Stimulated activated CD4-positive, alpha-beta T cell treated with anti-CD3 and anti-CD28 coated beads, Interleukin-4, amount 100 ng/mL, for 24 hours (primary cell): ENCODE data around the gene CIAO2B.

Source experiments
- DNase-seq: peaks from one replicate; pipeline ENCODE4 v3.0.0-alpha.2; 2020

CIAO2B gene

GRCh38 chr16:66919569-66920298 is 14.5 kb downstream of the CIAO2B start:
- no peak for DNase-seq

DNA sequence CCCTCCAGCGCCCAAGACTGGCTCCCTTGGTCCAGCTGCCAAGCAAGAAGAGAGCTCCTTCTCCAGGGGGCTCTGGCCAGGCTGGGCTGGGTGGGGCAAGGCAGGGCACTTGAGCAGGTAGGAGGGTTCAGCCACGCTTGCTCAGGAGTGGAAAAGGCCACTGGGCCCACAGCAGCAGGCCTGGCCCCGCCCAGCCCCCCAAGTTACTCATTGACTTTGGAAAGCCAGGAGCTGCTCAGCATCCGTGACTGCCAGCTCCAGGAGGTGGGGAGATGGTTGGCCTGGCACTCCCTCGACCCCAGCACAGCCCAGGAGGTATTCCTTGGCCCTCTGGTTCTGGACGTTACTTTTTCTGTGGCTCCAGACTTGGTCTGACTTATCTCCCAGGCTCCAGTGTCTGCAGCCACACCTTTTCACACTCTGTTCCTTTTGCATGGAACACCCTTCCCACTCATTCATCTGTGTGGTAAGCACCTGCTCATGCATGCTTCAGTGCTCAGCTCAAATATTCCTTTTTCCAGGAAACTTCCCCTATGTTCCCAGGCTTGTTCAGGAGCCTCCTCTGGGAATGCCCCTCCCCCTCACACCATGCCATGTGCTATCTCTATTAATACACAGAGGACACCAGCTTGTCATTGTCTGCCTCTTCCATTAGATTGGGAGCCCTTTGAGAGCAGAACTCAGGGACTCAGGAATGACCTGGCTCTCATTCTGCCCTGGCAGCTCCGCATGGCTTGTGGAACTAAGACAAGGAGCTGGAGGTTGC is 15.2 kb downstream of the CIAO2B start, which contains the start of gene CDH16:
Gene CDH16 (minus strand): TSS at position 83 of the 766 bp plus-strand sequence. CDS start 820 bp downstream, outside the sequence.
- no peak for DNase-seq

DNA sequence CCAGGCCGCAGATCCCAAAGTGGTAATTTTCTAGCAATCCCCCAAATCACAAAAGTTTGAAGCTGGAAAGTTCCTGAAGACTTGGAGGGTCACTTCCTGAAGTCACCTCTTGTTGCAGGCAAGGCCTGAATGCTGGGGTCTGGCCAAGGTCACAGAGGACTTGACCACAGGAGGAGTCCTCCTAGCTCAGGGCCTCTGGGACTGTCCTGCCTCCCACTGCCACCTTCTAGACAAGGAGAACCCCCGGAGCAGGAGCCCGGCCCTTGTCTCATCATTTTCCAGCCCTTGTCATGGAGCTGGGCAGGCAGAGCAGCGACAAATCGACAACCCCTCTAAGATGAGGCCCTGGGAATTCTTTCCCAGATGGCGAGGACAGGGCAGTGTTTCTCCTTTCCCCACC is 15.8 kb downstream of the CIAO2B start:
- DNase-seq = no peak

DNA sequence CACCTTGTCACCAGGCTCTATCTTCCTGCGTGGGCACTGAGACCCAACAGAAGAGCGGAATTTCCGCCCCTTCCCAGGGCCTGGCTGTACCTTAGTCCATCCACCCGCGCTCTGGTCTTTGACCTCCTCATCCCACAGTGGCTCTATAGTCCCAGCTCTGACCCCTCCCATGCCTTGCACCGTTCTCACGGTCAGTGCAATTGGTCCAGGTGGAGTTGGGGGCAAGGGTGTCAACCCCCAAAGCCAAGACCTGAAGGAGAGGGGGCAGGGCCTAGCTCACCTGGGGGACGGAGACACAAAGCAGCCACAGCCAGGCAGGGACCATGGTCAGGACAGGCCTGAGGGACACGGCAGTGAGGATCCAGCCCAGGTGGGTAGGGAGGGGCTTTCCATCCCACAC is 16.5 kb downstream of the CIAO2B start:
- DNase-seq = no peak

- DNase-seq = no peak
Measured at GRCh38 chr16:66916518-66916917, 17.7 kb downstream of the CIAO2B start.

- no peak for DNase-seq
Measured at GRCh38 chr16:66915041-66915440, 19.2 kb downstream of the CIAO2B start.

GRCh38 chr16:66914541-66914940 is 19.7 kb downstream of the CIAO2B start:
- no peak for DNase-seq

- DNase-seq = no peak
Measured at GRCh38 chr16:66913711-66914110, 20.5 kb downstream of the CIAO2B start.

- no peak for DNase-seq
Measured at GRCh38 chr16:66913081-66913480, 21.1 kb downstream of the CIAO2B start.

DNA sequence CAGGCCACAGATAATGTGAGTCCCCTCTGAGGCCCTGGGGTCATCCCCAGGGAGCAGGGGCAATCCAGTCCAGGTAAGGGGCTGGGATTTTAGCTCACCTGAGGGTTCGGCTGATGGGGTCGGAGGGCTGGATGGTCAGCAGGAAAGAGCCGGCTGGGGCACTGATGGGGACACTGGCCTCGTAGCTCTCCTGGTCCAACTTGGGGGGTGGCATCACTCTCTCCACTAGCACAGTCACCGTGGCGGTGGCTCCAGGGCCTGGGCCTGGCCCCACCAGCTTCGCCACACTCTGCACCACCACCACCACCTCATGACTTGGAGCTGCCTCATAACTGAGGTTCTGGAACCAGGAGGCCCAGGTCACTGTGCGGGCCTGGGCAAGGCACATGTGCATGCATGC is 22.4 kb downstream of the CIAO2B start:
- no peak for DNase-seq

DNA sequence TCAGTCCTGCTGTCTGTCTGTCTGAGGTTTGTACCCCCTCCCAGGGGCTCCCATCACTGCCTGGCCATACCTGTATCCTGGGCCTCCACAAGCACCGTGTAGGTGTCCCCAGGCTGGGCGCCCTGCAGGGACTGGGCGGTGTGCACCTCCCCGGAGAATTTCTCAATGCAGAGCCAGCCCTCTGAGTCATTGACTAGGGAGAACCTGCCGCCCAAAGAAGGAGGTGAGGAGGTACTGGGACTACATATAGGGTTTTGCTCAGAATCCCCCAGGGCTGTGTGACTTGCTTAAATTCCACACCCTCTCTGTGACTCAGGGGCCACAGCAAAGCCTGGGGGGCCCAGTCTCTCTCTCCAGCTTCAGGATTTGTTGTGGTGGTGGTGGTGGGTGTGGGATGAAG is 23.1 kb downstream of the CIAO2B start:
- DNase-seq = no peak

DNA sequence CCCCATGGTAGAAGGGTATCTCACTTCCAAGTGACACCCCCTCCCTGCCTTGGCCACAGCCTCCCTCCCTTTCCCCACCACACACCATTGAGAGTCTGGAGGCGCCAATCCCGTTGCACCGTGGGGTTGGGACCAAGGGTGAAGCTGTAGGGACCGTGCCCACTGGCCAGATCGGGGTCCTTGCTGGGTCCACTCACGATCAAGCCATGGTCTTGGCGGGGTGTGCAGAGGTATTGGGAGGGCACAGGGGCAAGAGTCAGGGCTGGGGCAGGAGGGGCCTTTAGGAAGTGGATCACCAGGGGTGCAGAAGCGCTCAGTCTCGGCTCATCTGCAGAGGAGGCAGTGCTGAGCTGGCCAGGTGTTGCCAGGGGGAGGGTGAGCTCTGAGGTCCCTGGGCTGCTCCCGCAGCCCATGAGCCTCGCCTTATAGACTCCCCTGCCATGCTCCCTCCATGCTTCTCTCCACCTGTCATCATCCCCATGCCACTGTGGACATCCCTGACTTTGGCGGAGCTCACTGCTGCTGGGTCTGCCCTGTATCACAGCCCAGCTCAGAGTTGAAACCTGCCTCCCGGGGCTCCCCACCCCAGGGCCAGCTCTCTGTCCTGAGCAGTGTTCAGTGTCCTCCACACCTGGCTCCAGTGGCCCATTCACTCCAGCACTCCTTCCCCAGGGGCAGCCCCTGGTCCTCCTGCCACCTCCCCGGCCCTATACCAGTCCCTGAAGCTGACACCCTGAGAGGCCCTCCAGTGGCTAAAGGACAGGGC is 23.8 kb downstream of the CIAO2B start:
- no peak for DNase-seq

GRCh38 chr16:66908762-66909559 is 25.2 kb downstream of the CIAO2B start:
- no peak for DNase-seq

DNA sequence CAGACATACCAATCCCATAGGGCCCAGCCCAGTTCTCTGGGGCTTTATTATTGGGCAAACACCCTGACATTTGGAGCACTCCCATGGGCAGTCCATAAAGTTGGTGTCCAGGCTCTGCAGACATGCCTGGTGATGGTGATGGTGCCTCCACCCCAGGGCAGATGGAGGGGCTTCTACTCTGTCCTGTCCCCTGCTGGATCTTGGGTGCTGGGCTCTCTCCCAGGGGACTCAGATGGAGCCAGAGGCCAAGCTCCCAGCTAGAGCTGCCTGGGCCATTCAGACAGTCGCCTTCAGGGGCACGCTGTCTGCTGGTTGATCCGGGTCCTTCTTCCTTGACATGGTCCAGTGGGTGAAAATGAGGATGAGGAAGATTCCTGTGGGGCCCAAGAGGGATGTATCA is 26.1 kb downstream of the CIAO2B start:
- DNase-seq = no peak

DNA sequence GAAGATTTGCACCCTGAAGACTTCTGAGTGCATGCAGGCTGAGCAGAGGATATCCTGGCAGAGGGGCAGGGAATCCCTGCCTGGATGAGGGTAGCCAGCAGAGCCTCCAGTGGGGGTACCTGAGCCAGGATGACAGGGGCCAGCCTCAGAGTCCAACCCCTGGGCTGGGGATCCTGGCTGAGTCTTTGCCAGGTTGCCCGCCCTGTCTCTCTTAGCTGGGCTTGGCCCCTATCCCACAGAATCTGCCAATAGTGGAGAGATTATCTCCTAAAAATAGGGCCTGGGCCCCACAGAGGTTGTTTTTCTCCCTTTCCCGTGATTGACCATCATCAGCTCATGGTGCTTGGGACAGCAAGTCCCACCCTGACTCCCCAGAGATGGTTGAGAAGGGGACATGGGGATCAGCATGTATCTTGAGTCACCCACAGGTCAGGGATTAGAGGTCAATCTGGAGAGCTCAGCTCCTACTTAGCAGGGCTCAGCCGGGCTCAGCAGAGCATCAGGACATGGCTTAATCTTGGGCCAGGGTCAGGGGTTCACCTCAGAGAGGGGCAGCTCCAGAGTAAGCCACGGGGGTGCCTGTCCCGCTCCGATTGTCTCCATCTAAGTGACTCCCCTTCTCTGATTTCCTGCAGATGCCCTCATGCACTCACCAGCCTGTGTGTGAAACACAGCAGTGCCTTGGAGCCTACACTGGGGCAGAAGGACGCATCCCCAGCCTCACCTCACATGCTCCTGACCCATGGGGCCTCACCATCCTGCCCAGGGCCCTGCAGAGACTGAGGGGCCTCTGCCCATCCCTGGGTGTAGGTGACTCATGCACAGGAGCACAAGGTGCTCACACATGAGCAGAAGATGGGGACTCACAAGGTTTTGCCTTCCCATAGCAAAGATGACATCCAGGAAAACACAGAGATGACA is 27.0 kb downstream of the CIAO2B start:
- no peak for DNase-seq

GRCh38 chr16:66905633-66906539 is 28.3 kb downstream of the CIAO2B start:
- DNase-seq = no peak

DNA sequence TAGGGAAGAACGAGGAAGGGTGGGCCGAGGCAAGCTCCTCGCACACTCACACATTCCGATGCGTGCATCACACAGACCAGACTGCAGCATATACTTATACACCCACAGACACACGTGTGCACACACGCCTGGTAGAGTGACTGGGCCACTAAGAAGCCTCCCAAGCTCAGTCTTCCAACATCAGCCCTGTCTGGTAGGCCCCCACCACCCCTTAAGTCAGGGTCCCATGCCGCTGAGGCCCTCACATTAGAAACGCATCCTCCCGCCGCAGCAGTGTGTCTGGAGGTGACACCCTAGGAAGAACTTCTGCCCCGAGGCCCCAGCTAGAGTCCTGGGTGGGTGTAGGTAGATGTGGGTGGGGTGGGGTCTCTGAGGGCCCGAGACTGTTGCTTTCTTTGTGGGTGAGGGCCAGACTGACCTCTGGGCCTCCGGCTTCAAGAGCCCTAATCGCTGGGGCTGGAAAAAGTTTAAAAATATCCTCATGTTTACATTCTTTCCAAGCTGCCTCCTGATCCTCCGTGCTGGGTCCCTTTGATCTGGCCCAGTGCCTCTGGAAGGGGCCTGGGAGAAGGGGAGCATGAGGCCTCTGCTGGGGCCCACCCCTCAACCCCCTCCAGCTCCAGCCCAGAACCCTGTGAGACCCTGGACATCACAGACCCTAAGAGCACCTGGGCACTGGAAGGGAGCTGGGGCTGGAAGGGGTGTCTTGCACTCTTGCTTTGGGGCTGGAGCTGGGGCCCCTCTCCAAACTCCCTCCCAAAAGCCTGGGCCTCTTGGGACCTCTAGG is 29.2 kb downstream of the CIAO2B start:
- DNase-seq = no peak

- DNase-seq = no peak
Measured at GRCh38 chr16:66904428-66904845, 29.8 kb downstream of the CIAO2B start.
